ENCODE data around the gene TTC38. TPM values are rescaled to one million over a fixed set of nuclear protein-coding genes. Genes with fewer than 3 reads are reported as not detected.

Gene TTC38
- total and polyA plus RNA-seq, 4 donors, result 14.8 to 33.9 (median 28.6) TPM

GRCh38 chr22:46292732-46293131 is 24.9 kb downstream of the TTC38 start:
- TF ChIP-seq CTCF (IDR thresholded peaks at IDR 0.05; ENCODE audit: control extremely low read depth, extremely low read depth), result no peak
- no peak overlapping the region for H3K27ac ChIP-seq (ENCODE audit: low read depth in 1 of 2, low read length in 1 of 2)
- H3K9me3 ChIP-seq (ENCODE audit: control insufficient read depth in 4 of 4, insufficient read depth in 3 of 4, low read length in 3 of 4), result peaks cover 0 to 4% (median 0%) of the 10 kb centered on the region in 4 donors
- peaks cover 7 to 36% (median 13%) of the 10 kb centered on the region in 4 donors for H3K36me3 ChIP-seq (ENCODE audit: control insufficient read depth in 4 of 4, insufficient read depth in 4 of 4, low read length in 4 of 4)
- H3K4me3 ChIP-seq, result no peak overlapping the region
- DNase-seq, result no peak
- H3K4me1 ChIP-seq (ENCODE audit: control insufficient read depth in 5 of 5, insufficient read depth in 5 of 5, low read length in 5 of 5), result peaks cover 0 to 16% (median 6%) of the 10 kb centered on the region in 5 donors
- H3K27me3 ChIP-seq (ENCODE audit: control insufficient read depth in 3 of 3, insufficient read depth in 3 of 3, low read length in 2 of 3), result no peaks in the 10 kb centered on the region
- 91 to 92% methylated on average over 14 of the region's 14 CpGs for WGBS, 2 donors
- no peak for ATAC-seq (ENCODE audit: insufficient read depth, low FRiP score)
- H3K9ac ChIP-seq (ENCODE audit: insufficient read depth in 1 of 2, low read length in 2 of 2), result no peak overlapping the region

GRCh38 chr22:46293577-46294260 is 25.9 kb downstream of the TTC38 start:
- no peak overlapping the region for H3K4me3 ChIP-seq
- H3K9me3 ChIP-seq (ENCODE audit: control insufficient read depth in 4 of 4, insufficient read depth in 3 of 4, low read length in 3 of 4), result peaks cover 0 to 4% (median 0%) of the 10 kb centered on the region in 4 donors
- H3K36me3 ChIP-seq (ENCODE audit: control insufficient read depth in 4 of 4, insufficient read depth in 4 of 4, low read length in 4 of 4), result peaks cover 7 to 33% (median 13%) of the 10 kb centered on the region in 4 donors
- whole genome bisulfite sequencing, 2 donors, result 57 to 80% methylated on average over 11 of the region's 11 CpGs
- H3K27me3 ChIP-seq (ENCODE audit: control insufficient read depth in 3 of 3, insufficient read depth in 3 of 3, low read length in 2 of 3), result no peaks in the 10 kb centered on the region
- peaks cover 0 to 20% (median 6%) of the 10 kb centered on the region in 5 donors for H3K4me1 ChIP-seq (ENCODE audit: control insufficient read depth in 5 of 5, insufficient read depth in 5 of 5, low read length in 5 of 5)
- no peak for TF ChIP-seq CTCF (IDR thresholded peaks at IDR 0.05; ENCODE audit: control extremely low read depth, extremely low read depth)
- no peak overlapping the region for H3K27ac ChIP-seq (ENCODE audit: low read depth in 1 of 2, low read length in 1 of 2)
- DNase-seq, result peak in 2 of 3 donors; percentile 20 to 40
- no peak for ATAC-seq (ENCODE audit: insufficient read depth, low FRiP score)
- no peak overlapping the region for H3K9ac ChIP-seq (ENCODE audit: insufficient read depth in 1 of 2, low read length in 2 of 2)

DNA sequence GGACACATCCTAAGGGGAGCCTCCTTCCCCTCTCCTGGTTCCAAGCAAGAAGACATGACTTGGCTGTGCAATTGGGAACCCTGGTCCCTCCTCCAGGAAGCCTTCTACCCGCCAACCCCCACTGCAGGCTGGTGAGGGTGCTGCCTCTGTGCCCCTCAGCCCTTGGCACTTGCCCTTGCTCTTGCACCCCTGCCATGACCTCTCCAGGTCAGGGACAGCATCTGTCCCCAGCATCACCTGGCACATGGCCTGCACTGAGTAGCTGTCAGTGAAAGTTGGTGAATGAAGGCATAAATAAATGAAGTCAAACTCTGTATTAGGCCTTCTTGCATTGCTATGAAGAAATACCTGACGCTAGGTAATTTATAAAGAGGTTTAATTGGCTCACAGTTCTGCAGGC is 27.0 kb downstream of the TTC38 start:
- Histone ChIP-seq H3K9ac (ENCODE audit: insufficient read depth in 1 of 2, low read length in 2 of 2) (no peak overlapping the region), H3K9me3 (ENCODE audit: control insufficient read depth in 4 of 4, insufficient read depth in 3 of 4, low read length in 3 of 4) (peaks cover 0 to 4% (median 0%) of the 10 kb centered on the region in 4 donors), H3K4me1 (ENCODE audit: control insufficient read depth in 5 of 5, insufficient read depth in 5 of 5, low read length in 5 of 5) (peaks cover 0 to 23% (median 6%) of the 10 kb centered on the region in 5 donors), H3K4me3 (no peak overlapping the region), H3K36me3 (ENCODE audit: control insufficient read depth in 4 of 4, insufficient read depth in 4 of 4, low read length in 4 of 4) (peaks cover 7 to 25% (median 13%) of the 10 kb centered on the region in 4 donors), H3K27me3 (ENCODE audit: control insufficient read depth in 3 of 3, insufficient read depth in 3 of 3, low read length in 2 of 3) (no peaks in the 10 kb centered on the region), H3K27ac (ENCODE audit: low read depth in 1 of 2, low read length in 1 of 2) (no peak overlapping the region)
- ATAC-seq (ENCODE audit: insufficient read depth, low FRiP score) (no peak), DNase-seq (no peak)
- WGBS, 2 donors, result 80 to 89% methylated on average over 2 of the region's 2 CpGs
- TF ChIP-seq CTCF (IDR thresholded peaks at IDR 0.05; ENCODE audit: control extremely low read depth, extremely low read depth), result no peak

Data from lung (tissue), 12 donors.